C4-2B (cell line): ENCODE data around the gene ATG7.

ENCODE experiments used
- ZFX ChIP-seq: fragments of 450-650 bp; IDR thresholded peaks from 2 replicates; pipeline ENCODE4 v1.6.1; 2017
- TF ChIP-seq, protein P1 (sequence below): fragments of 450-650 bp; conservative IDR thresholded peaks from 2 replicates; pipeline ENCODE4 v1.5.1; 2017; ENCODE audit warnings: mild to moderate bottlenecking

DNA sequence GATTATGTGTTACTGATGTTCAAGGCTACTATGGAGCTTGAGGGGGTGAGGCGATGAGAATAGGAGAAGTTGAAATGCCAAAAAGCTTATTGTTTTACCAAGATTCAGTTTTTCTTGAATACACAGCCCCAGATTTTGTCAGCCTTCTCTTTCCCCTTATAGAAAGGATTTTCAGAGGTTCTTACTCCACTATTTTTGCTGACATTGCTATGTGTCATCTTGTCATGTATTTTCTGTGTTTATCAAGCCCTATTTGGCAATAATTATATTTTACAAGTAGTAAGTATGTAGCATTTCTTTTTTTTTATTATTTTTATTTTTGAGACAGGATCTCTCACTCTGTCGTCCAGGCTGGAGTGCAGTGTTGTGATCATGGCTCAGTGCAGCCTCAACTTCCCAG lies 133.1 kb downstream of the ATG7 start:
- TF ChIP-seq, protein P1, sequence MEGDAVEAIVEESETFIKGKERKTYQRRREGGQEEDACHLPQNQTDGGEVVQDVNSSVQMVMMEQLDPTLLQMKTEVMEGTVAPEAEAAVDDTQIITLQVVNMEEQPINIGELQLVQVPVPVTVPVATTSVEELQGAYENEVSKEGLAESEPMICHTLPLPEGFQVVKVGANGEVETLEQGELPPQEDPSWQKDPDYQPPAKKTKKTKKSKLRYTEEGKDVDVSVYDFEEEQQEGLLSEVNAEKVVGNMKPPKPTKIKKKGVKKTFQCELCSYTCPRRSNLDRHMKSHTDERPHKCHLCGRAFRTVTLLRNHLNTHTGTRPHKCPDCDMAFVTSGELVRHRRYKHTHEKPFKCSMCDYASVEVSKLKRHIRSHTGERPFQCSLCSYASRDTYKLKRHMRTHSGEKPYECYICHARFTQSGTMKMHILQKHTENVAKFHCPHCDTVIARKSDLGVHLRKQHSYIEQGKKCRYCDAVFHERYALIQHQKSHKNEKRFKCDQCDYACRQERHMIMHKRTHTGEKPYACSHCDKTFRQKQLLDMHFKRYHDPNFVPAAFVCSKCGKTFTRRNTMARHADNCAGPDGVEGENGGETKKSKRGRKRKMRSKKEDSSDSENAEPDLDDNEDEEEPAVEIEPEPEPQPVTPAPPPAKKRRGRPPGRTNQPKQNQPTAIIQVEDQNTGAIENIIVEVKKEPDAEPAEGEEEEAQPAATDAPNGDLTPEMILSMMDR, result no peak
- no peak for TF ChIP-seq ZFX
